ENCODE data around the gene SERTAD1.
A peak's percentile ranks its signal among the peaks of the same experiment; 100 is the strongest.

Gene SERTAD1

DNA sequence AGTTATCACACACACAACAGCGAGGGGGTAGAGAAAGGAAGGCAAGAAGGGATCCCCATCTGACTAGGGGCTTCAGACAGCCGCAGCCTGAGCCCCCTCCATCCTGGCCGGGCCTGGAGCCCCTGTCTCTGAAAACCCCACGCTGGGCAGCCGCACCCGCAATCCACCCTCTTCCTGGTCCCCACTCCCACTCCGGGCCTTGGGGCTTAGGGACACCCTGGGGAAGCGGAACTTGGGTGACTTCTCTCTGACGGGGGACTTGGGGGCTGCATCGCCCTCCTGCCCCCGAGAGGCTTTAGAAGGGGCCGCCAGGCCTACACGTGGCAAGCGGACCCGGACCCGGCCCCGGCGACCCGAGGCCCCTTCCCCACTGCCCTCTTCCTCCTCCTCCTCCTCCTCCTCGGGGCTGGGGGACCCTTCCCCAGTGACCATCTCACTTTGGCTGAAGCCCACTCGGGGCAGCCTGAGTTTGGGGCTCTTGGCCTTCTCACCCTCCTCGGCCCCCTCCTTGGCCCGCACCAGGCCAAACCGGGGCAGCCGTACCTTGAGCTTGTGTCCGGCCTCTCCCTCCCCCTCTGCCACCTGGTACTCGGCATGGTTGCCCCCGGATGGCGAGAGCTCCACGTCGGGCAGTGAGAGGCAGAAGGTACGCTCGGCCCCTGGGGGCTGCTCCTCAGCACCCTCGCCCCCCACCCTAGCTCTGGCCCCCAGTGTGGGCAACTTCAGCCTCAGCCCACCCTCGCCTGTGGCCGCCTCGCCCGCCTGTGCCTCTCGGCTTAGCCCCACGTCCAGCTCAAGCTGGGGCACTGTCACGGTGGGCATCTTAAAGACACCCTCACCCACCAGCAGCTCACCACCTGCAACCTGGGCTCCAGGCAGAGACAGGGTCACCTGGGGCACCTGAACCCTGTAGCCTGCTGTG is 31.6 kb downstream of the SERTAD1 start:
- Histone ChIP-seq H3K9me3 (no peaks in the 10 kb centered on the region), H3K4me1 (no peaks in the 10 kb centered on the region; the same call in 1 of the 2 replicates), H3K4me3 (no peak overlapping the region), H3K27me3 (ENCODE audit: low read depth) (no peaks in the 10 kb centered on the region), H3K36me3 (replicated peaks) (no peaks in the 10 kb centered on the region)
- in situ Hi-C loops (cut with MboI; ENCODE audit: low sequenced_read_pairs), result no loop called here
- DNase-seq (ENCODE audit: low spot score in 2 of 2), result no peak

DNA sequence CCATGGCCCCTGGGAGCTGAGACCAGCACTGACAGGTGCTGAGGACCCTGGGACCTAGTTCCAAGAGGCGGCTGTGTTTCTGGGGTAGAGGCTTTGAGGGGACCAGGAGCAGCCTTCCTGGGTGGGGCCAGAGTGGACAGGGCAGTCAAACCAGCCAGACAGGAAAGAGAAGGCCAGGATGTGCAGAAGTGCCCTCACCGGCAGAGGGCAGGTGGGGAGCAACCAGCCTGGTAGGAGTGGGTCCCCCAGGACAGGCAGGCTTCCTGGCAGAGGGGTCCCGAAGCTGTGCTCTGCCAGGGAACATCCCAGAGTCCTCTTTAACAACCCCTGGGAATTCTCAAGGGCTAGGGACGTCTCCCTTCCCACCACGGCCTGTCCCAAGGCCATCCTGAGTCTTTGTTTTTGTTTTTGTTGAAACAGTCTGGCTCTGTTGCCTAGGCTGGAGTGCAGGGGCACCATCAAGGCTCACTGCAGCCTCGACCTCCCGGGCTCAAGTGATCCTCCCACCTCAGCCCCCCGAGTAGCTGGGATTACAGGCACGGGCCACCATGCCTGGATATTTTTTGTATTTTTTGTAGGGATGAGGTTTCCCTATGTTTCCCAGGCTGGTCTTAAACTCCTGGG is 32.8 kb downstream of the SERTAD1 start:
- no peak overlapping the region for H3K4me3 ChIP-seq
- H3K4me1 ChIP-seq, result no peaks in the 10 kb centered on the region
- no peaks in the 10 kb centered on the region for H3K27me3 ChIP-seq (ENCODE audit: low read depth)
- peak in 1 of 2 experiments; percentile 26 for DNase-seq (ENCODE audit: low spot score in 2 of 2)
- no peaks in the 10 kb centered on the region for H3K9me3 ChIP-seq
- H3K36me3 ChIP-seq (replicated peaks), result no peaks in the 10 kb centered on the region
- in situ Hi-C loops (cut with MboI; ENCODE audit: low sequenced_read_pairs), result no loop called here

- Histone ChIP-seq H3K4me3 (no peak overlapping the region), H3K9me3 (no peaks in the 10 kb centered on the region), H3K4me1 (no peaks in the 10 kb centered on the region), H3K36me3 (replicated peaks) (no peaks in the 10 kb centered on the region), H3K27me3 (ENCODE audit: low read depth) (no peaks in the 10 kb centered on the region)
- no peak for DNase-seq (ENCODE audit: low spot score in 2 of 2)
- in situ Hi-C loops (cut with MboI; ENCODE audit: low sequenced_read_pairs), result no loop called here
Observed at GRCh38 chr19:40392123-40392522, 33.7 kb downstream of the SERTAD1 start.

GRCh38 chr19:40390084-40390742 is 35.6 kb downstream of the SERTAD1 start, which contains the start of gene HIPK4:
Gene HIPK4, minus strand, starts transcription at chr19:40390181. Its CDS starts 279 bp downstream, at chr19:40389902.
- Histone ChIP-seq H3K27me3 (ENCODE audit: low read depth) (no peaks in the 10 kb centered on the region), H3K36me3 (replicated peaks) (no peaks in the 10 kb centered on the region), H3K4me1 (no peaks in the 10 kb centered on the region), H3K4me3 (no peak within 1 kb of the TSS), H3K9me3 (no peaks in the 10 kb centered on the region)
- in situ Hi-C loops (cut with MboI; ENCODE audit: low sequenced_read_pairs), result no loop called here
- no peak for DNase-seq (ENCODE audit: low spot score in 2 of 2)

DNA sequence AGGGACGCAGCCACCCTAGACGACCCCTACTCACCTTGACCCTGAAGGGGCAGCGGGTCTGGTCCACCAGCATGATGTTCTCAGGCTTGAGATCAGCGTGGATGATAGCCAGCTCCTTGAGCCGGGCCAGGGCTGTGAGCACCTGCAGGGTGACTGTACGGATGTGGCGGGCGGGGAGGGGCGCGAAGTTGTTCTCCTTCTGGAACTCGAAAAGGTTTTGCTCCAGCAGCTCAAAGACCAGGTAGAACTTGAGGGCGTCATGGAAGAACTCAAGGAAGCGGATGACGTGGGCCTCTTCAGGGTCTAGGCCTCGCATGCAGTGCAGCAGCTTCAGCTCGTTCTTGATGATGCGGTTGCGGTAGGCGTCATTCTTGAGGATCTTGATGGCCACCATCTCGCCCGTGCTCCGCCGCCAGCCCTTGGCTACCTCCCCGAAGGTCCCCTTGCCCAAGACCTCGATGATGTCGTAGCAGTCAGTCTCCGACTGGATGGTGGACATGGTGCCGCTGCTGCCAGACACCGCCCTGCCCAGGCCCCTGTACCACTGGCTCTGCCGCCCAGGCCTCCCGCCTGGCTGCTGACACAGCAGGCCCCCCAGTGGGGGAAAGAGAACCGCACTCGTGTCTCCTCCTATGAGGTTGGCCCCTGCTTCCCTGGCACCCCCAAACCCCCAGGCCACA is 36.2 kb downstream of the SERTAD1 start:
- in situ Hi-C loops (cut with MboI; ENCODE audit: low sequenced_read_pairs), result no loop called here
- Histone ChIP-seq H3K4me1 (no peaks in the 10 kb centered on the region), H3K9me3 (no peaks in the 10 kb centered on the region), H3K36me3 (replicated peaks) (no peaks in the 10 kb centered on the region), H3K4me3 (no peak overlapping the region), H3K27me3 (ENCODE audit: low read depth) (no peaks in the 10 kb centered on the region)
- DNase-seq (ENCODE audit: low spot score in 2 of 2), result no peak

DNA sequence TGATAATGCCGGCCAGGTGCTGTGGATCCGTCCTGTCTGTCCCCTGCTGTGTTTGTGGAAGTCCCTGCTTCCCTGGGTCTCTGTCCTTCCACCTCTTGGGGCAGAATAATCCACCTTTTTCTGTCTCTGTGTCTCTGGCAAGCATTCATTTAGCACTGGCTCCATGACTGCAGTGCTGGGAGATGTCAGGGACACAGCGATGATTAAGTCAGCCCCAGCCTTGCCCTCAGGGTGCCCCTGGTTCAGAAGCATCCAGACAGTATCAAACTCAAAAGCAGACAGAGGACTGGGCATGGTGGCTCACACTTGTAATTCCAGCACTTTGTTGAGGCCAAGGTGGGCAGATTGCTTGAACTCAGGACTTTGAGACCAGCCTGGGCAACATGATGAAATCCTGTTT is 37.3 kb downstream of the SERTAD1 start:
- Histone ChIP-seq H3K27me3 (ENCODE audit: low read depth) (no peaks in the 10 kb centered on the region), H3K4me1 (no peaks in the 10 kb centered on the region), H3K9me3 (no peaks in the 10 kb centered on the region), H3K36me3 (replicated peaks) (no peaks in the 10 kb centered on the region), H3K4me3 (no peak overlapping the region)
- DNase-seq (ENCODE audit: low spot score in 2 of 2), result no peak
- in situ Hi-C loops (cut with MboI; ENCODE audit: low sequenced_read_pairs), result no loop called here

- DNase-seq (ENCODE audit: low spot score in 2 of 2), result no peak
- Histone ChIP-seq H3K36me3 (replicated peaks) (no peaks in the 10 kb centered on the region), H3K9me3 (no peaks in the 10 kb centered on the region), H3K4me1 (no peaks in the 10 kb centered on the region), H3K4me3 (no peak overlapping the region), H3K27me3 (ENCODE audit: low read depth) (no peaks in the 10 kb centered on the region)
- in situ Hi-C loops (cut with MboI; ENCODE audit: low sequenced_read_pairs), result no loop called here
Observed at GRCh38 chr19:40387155-40387554, 38.6 kb downstream of the SERTAD1 start.

GRCh38 chr19:40383668-40384248 is 42.0 kb downstream of the SERTAD1 start:
- no peak overlapping the region for H3K4me3 ChIP-seq
- H3K36me3 ChIP-seq (replicated peaks), result no peaks in the 10 kb centered on the region
- H3K9me3 ChIP-seq, result no peaks in the 10 kb centered on the region
- in situ Hi-C loops (cut with MboI; ENCODE audit: low sequenced_read_pairs), result no loop called here
- DNase-seq (ENCODE audit: low spot score in 2 of 2), result no peak
- H3K27me3 ChIP-seq (ENCODE audit: low read depth), result no peaks in the 10 kb centered on the region
- H3K4me1 ChIP-seq, result no peaks in the 10 kb centered on the region

- Histone ChIP-seq H3K9me3 (no peaks in the 10 kb centered on the region), H3K36me3 (replicated peaks) (no peaks in the 10 kb centered on the region), H3K27me3 (ENCODE audit: low read depth) (no peaks in the 10 kb centered on the region), H3K4me1 (no peaks in the 10 kb centered on the region), H3K4me3 (no peak overlapping the region)
- in situ Hi-C loops (cut with MboI; ENCODE audit: low sequenced_read_pairs), result no loop called here
- DNase-seq (ENCODE audit: low spot score in 2 of 2), result no peak
Observed at GRCh38 chr19:40381321-40381720, 44.5 kb downstream of the SERTAD1 start.

GRCh38 chr19:40380199-40381037 is 45.4 kb downstream of the SERTAD1 start:
- Histone ChIP-seq H3K4me1 (no peaks in the 10 kb centered on the region), H3K9me3 (no peaks in the 10 kb centered on the region), H3K4me3 (no peak overlapping the region), H3K36me3 (replicated peaks) (no peaks in the 10 kb centered on the region), H3K27me3 (ENCODE audit: low read depth) (no peaks in the 10 kb centered on the region)
- in situ Hi-C loops (cut with MboI; ENCODE audit: low sequenced_read_pairs), result no loop called here
- DNase-seq (ENCODE audit: low spot score in 2 of 2), result no peak

GRCh38 chr19:40379446-40380198 is 46.2 kb downstream of the SERTAD1 start:
- no peaks in the 10 kb centered on the region for H3K9me3 ChIP-seq
- DNase-seq (ENCODE audit: low spot score in 2 of 2), result no peak
- no peaks in the 10 kb centered on the region for H3K4me1 ChIP-seq
- H3K27me3 ChIP-seq (ENCODE audit: low read depth), result no peaks in the 10 kb centered on the region
- no peaks in the 10 kb centered on the region for H3K36me3 ChIP-seq (replicated peaks)
- in situ Hi-C loops (cut with MboI; ENCODE audit: low sequenced_read_pairs), result no loop called here
- no peak overlapping the region for H3K4me3 ChIP-seq

DNA sequence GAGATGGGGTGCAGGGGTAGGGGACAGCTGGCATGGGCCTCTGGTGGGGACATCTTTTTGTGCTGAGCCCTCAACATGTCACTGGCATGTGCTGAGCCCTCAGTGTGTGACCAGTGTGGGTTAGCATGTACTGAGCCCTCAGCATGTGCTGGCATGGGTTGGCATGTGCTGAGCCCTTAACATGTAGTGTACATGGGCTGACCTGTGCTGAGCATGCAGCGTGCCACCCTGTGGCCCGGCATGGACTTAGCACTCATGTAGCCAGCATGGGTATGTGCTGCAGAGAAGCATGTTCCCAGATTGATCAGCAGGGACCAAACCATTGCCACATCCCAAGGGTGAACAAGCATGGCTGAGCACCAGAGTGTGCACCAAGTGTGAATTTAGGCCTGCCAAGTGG is 47.3 kb downstream of the SERTAD1 start:
- no peak overlapping the region for H3K4me3 ChIP-seq
- no peaks in the 10 kb centered on the region for H3K27me3 ChIP-seq (ENCODE audit: low read depth)
- in situ Hi-C loops (cut with MboI; ENCODE audit: low sequenced_read_pairs), result no loop called here
- no peak for DNase-seq (ENCODE audit: low spot score in 2 of 2)
- H3K9me3 ChIP-seq, result no peaks in the 10 kb centered on the region
- no peaks in the 10 kb centered on the region for H3K4me1 ChIP-seq
- no peaks in the 10 kb centered on the region for H3K36me3 ChIP-seq (replicated peaks)

Data from HAP-1 (cell line).